NCI-H82 (cell line): ENCODE results near the gene PRPF19.

ENCODE experiments used
- DNase-seq: peaks from one replicate; lab custom pipeline; 2025; lab: John Stamatoyannopoulos, UW

Gene PRPF19

DNA sequence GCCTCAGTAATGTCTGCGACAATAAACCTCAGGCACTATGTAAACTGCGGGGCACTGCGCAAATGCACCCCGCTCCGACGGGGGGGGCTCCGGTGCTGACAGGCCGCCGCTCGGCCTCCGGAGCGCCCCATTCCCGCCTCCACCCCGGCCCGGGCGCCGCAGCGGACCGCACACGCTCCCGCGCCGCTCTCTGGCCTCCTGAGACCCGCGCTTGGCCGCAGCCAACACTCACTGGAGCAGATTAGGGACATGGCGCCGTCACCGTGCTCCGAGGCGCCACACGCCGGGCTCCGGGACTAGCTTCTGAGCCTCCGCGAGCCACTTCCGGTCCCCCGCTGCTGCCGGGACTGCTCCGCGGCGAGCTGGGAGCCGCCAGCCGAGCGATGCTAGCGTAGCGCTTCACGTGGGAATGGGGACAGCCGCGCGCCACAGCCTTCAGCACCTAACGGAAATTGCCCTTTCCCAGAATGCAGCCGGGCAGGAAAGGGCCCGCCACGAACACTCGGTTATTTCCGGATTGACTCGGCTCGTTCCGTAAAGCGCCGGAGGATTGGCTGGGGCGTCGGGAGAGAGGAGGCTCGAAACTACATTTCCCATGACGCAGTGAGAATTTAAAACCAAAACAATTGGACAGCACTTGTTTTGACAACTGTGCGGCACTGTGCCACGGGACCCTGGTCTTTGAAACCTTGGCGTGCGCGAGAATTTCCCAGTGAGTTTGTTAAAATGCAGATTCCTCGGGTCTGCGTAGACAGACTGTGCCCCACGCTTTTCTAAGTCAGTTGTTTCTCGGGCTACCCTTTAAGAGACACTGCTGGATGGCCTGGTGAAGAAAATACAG is at the start of gene PRPF19:
Gene PRPF19, minus strand, starts transcription at position 454 of the 841 bp plus-strand sequence. Its CDS starts 203 bp downstream, at position 251.
- DNase-seq: peak; percentile 97

GRCh38 chr11:60955571-60955970 is 49.2 kb upstream of the PRPF19 start:
- DNase-seq: no peak

DNA sequence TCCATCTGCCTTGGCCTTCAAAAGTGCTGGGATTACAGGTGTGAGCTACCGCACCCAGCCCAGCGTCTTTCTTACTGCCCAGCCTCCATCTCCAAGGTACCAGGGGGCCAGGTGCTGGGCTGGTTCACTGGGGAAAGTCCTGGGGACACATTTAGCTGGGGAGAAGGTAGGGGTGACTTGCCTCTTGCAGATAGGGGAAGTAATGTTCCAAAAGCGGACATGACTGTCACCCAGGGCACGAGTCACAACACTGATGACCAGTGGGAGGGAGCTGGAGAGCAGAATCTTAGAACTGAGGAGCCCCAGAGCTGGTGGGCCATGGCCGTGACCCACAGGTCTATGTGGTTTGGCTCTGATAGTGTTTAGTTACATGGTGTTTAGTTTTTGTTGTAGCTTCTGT is 48.0 kb upstream of the PRPF19 start:
- no peak for DNase-seq

GRCh38 chr11:60953781-60954180 is 47.4 kb upstream of the PRPF19 start:
- DNase-seq: no peak

GRCh38 chr11:60952742-60953170 is 46.4 kb upstream of the PRPF19 start:
- DNase-seq: no peak

- DNase-seq: no peak
Observed at GRCh38 chr11:60951904-60952741, 45.7 kb upstream of the PRPF19 start, which contains the start of gene SLC15A3. Gene SLC15A3, minus strand, starts transcription at chr11:60952176. Its CDS starts 625 bp downstream, at chr11:60951551.

GRCh38 chr11:60951606-60951903 is 45.2 kb upstream of the PRPF19 start:
- DNase-seq: no peak

- no peak for DNase-seq
Observed at GRCh38 chr11:60950933-60951605, 44.7 kb upstream of the PRPF19 start.

DNA sequence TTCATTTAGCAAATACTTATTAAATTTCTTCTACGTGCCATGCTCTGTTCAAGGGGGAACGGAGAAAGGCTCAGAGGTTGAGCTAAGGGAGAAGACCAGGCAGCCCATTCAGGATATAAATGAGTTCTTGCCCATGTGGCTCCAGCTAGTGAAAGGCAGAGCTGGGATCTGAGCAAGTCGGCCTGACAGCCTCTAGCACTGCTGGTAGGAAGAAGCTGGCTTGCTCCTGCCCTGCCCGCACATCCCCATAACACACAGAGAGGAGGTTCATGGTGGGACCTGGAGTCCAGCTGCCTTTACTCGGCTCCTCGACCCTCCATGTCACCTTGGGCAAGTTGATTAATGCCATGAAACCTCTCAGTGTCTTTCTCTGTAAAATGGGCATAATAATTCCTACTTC is 43.6 kb upstream of the PRPF19 start:
- DNase-seq: peak; percentile 11

GRCh38 chr11:60948250-60948649 is 41.9 kb upstream of the PRPF19 start:
- DNase-seq: no peak

- no peak for DNase-seq
Observed at GRCh38 chr11:60947700-60948099, 41.3 kb upstream of the PRPF19 start.

GRCh38 chr11:60946601-60947264 is 40.3 kb upstream of the PRPF19 start:
- DNase-seq: no peak

DNA sequence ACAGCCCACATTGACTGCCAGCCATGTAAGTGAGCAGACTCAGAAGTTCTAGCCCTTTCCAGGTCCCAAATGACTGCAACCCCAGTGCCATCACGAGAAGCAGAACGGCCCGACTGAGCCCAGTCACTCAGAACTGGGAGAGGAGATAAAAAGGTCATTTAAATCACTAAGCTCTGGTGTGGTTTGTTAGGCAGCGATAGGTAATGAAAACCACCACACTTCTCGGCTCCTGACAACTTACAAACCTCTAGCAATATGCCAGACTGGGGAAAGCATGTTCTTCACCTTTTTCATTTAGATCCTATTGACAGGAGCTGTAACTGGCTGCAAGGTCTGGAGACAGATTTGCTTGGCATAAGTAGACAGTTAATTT is 38.9 kb upstream of the PRPF19 start:
- DNase-seq: no peak

DNA sequence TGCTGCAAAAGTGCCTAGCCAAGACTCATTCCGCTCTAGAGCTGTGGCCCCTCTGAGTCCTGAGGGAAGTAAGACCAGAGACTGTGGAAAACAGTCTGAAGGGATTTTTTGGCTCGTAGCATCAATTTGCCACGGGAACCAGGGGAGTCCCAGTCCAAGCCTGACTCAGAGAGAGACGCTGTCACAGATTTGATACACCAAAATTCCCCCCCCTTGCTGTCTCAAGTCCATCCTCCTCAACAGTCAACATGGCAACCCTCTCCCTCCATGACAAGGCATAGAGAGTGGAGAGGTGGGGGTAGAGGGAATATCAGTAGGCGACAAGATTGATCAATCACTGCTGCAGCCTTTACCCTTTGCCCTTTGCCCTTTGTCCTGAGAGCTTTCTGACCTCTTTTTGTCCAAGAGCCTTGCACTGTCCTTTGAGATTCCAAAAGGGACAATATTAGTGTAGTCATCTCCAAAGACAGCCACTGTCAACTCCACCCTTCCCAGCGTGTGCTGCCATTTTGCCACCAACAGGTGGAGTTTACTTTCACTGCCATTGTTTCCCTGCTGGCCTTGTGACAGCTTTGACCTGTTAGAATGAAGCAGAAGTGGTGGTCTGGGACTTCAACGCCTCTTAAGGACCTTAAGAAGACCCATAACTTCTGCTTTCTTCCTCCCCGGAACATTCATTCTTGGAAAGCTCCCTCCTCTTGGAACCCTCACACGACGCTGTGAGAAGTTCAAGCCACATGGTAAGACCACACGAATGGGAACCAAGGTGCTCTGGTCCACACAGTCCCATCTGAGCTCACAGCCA is 38.3 kb upstream of the PRPF19 start:
- peak; percentile 16 for DNase-seq

DNA sequence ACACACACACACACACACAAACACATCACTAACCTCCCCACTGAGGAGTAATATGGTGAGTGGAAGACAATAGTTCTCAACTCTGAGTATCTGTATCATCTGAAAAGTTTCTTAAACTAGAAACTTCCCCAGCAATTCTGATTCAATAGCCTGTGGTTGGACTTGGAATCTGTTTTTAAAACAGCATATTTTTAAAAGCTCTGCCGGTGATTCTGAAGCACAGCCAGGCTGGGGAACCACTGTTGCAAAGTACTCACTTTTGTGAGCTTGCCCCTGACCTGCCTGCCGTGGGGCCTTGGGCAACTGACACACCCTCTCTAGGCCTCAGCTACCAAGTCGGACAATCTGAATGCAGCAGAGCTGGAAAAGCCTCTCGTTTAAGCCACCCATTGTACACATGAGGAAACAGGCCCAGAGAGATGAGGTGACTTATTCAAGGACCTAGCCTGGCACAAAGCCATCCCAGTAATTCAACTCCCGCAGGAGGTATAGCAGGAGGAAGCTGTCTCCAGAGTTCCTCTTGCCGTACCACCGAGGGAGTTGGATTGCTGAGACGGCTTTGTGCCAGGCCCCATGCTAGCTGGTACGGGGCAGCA is 36.7 kb upstream of the PRPF19 start:
- no peak for DNase-seq

DNA sequence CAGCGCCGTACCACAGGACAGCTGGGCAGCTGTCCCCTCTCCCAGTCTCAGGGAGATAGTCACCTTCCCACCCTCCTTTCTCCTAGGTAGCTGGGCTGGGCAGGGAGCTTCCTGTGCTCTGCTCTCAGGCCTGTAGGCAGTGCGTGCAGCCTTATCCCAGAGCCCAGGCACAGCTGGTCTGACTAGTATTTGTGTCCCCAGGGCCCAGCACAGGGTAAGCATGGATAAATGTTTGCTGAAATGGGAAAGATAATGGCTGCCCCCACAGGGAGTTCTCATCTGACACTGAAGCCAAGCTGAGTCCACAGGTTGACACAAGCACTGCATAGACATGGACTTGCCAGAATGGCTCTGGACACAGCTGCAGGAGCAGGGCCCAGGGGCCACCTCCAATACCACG is 35.8 kb upstream of the PRPF19 start:
- DNase-seq: no peak

GRCh38 chr11:60941371-60942119 is 35.2 kb upstream of the PRPF19 start:
- DNase-seq: no peak

- no peak for DNase-seq
Observed at GRCh38 chr11:60939855-60940254, 33.5 kb upstream of the PRPF19 start.

- no peak for DNase-seq
Observed at GRCh38 chr11:60939301-60939700, 32.9 kb upstream of the PRPF19 start.

DNA sequence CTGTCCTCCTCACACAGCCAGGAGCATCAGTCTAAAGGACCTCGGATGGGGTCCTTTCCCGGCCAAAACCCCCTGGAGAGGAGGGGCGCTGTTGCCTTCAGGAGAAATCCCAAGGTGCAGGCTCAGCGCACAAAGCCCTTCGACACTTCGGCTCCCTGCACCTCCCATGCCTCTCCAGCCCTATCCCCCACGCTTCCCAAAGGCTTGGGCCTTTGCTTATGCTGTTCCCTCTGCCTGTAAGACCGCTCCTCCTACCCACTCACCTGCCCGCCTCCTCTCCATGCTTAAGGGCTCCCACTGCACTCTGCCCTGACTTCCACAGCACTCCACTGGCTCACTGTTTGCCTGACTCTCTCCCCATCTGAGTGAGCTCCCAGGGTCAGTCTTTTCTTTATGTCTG is 32.1 kb upstream of the PRPF19 start:
- peak; percentile 31 for DNase-seq
